Measurements from ENCODE around the gene COL4A5. TPM values are rescaled to one million over a fixed set of nuclear protein-coding genes. Genes with fewer than 3 reads are reported as not detected.

COL4A5 gene
- total and polyA plus RNA-seq, 7 donors: 1.1 to 8.6 (median 3.1) TPM

- no peak for TF ChIP-seq CTCF (IDR thresholded peaks at IDR 0.05)
- DNase-seq (no peak), ATAC-seq (no peak)
- H3K27ac ChIP-seq: no peak overlapping the region
- no peaks in the 10 kb centered on the region for H3K36me3 ChIP-seq (ENCODE audit: insufficient read depth in 1 of 2, low read depth in 1 of 2)
- intact Hi-C loops (cut with DNase I): loop anchor here in 1 of 2 donors (10.0 kb wide), 1 partner anchor 1718 kb away; the partner anchor contains the start of gene RNF128
- no peaks in the 10 kb centered on the region for H3K4me1 ChIP-seq
- no peaks in the 10 kb centered on the region for H3K9me3 ChIP-seq
- H3K4me3 ChIP-seq: peak overlapping the region; percentile 70
- peaks cover 0 to 29% (median 0%) of the 10 kb centered on the region in 3 donors for H3K27me3 ChIP-seq (ENCODE audit: insufficient read depth in 3 of 3, low read length in 2 of 3)
- 40 to 59% (median 55%) methylated on average over 2 of the region's 2 CpGs for WGBS, 3 donors
Measured at GRCh38 chrX:108442901-108443464, 3.3 kb downstream of the COL4A5 start.

GRCh38 chrX:108447303-108447702 is 7.7 kb downstream of the COL4A5 start:
- WGBS, 3 donors: 50 to 88% (median 86%) methylated on average over 2 of the region's 2 CpGs
- Histone ChIP-seq H3K27me3 (ENCODE audit: insufficient read depth in 3 of 3, low read length in 2 of 3) (no peaks in the 10 kb centered on the region), H3K27ac (no peak overlapping the region), H3K4me3 (no peak overlapping the region), H3K4me1 (no peaks in the 10 kb centered on the region), H3K9me3 (no peaks in the 10 kb centered on the region), H3K36me3 (ENCODE audit: insufficient read depth in 1 of 2, low read depth in 1 of 2) (no peaks in the 10 kb centered on the region)
- intact Hi-C loops (cut with DNase I): loop anchor here in 1 of 2 donors (10.0 kb wide), 1 partner anchor 1723 kb away; the partner anchor contains the start of gene RNF128
- DNase-seq (no peak), ATAC-seq (no peak)
- no peak for TF ChIP-seq CTCF (IDR thresholded peaks at IDR 0.05)

- no peak for ATAC-seq
- intact Hi-C loops (cut with DNase I): no loop called here
- Histone ChIP-seq H3K27ac (no peak overlapping the region), H3K27me3 (ENCODE audit: insufficient read depth in 3 of 3, low read length in 2 of 3) (no peaks in the 10 kb centered on the region), H3K9me3 (no peaks in the 10 kb centered on the region), H3K4me1 (no peaks in the 10 kb centered on the region), H3K36me3 (ENCODE audit: insufficient read depth in 1 of 2, low read depth in 1 of 2) (no peaks in the 10 kb centered on the region), H3K4me3 (no peak overlapping the region)
- TF ChIP-seq CTCF (IDR thresholded peaks at IDR 0.05): no peak
- DNase-seq: no peak
- 62 to 95% (median 86%) methylated on average over 3 of the region's 3 CpGs for WGBS, 3 donors
Measured at GRCh38 chrX:108453841-108454240, 14.2 kb downstream of the COL4A5 start.

GRCh38 chrX:108456971-108457477 is 17.4 kb downstream of the COL4A5 start:
- ATAC-seq (no peak), DNase-seq (no peak)
- H3K36me3 ChIP-seq (ENCODE audit: insufficient read depth in 1 of 2, low read depth in 1 of 2): no peaks in the 10 kb centered on the region
- H3K4me1 ChIP-seq: no peaks in the 10 kb centered on the region
- no peaks in the 10 kb centered on the region for H3K27me3 ChIP-seq (ENCODE audit: insufficient read depth in 3 of 3, low read length in 2 of 3)
- H3K9me3 ChIP-seq: no peaks in the 10 kb centered on the region
- intact Hi-C loops (cut with DNase I): no loop called here
- peak overlapping the region; percentile 44 for H3K27ac ChIP-seq
- 41 to 57% (median 49%) methylated on average over 4 of the region's 4 CpGs for WGBS, 3 donors
- no peak for TF ChIP-seq CTCF (IDR thresholded peaks at IDR 0.05)
- peak overlapping the region; percentile 8 for H3K4me3 ChIP-seq

GRCh38 chrX:108464604-108465003 is 25.0 kb downstream of the COL4A5 start:
- no peak for DNase-seq
- intact Hi-C loops (cut with DNase I): no loop called here
- Histone ChIP-seq H3K9me3 (no peaks in the 10 kb centered on the region), H3K27ac (no peak overlapping the region), H3K4me1 (no peaks in the 10 kb centered on the region), H3K36me3 (ENCODE audit: insufficient read depth in 1 of 2, low read depth in 1 of 2) (no peaks in the 10 kb centered on the region), H3K27me3 (ENCODE audit: insufficient read depth in 3 of 3, low read length in 2 of 3) (no peaks in the 10 kb centered on the region), H3K4me3 (no peak overlapping the region)
- TF ChIP-seq CTCF (IDR thresholded peaks at IDR 0.05): no peak
- 46 to 81% (median 59%) methylated on average over 3 of the region's 3 CpGs for WGBS, 3 donors
- ATAC-seq: no peak

Data from psoas muscle (tissue), 8 donors.